NT2/D1 (cell line): Measurements from ENCODE around the gene ZNF562.

Source experiments
- DNase-seq: peaks from one replicate; pipeline ENCODE4 v3.0.0-alpha.2; 2011; ENCODE audit warnings: low read depth, low spot score
- H3K27me3 ChIP-seq: 2 replicates; pipeline ENCODE4 v1.6.0; 2011; ENCODE audit warnings: mild to moderate bottlenecking; ENCODE audit not compliant: insufficient read length, insufficient read depth
- H3K36me3 ChIP-seq: 2 replicates; pipeline ENCODE4 v1.6.1; 2011; ENCODE audit warnings: mild to moderate bottlenecking, low read length, mixed read lengths; ENCODE audit not compliant: insufficient read depth, insufficient read length
- H3K4me1 ChIP-seq: 2 replicates; pipeline ENCODE4 v1.5.1; 2011; ENCODE audit not compliant: insufficient read depth, insufficient read length
- H3K4me3 ChIP-seq: 2 replicates; pipeline ENCODE4 v1.5.1; 2011; ENCODE audit warnings: low read depth; ENCODE audit not compliant: insufficient read length
- H3K9ac ChIP-seq: 2 replicates; pipeline ENCODE4 v1.6.0; 2011; ENCODE audit warnings: low read depth; ENCODE audit not compliant: insufficient read length
- H3K9me3 ChIP-seq: 2 replicates; pipeline ENCODE4 v1.5.1; 2011; ENCODE audit warnings: mild to moderate bottlenecking, low read length; ENCODE audit not compliant: insufficient read depth
- SUZ12 ChIP-seq: IDR thresholded peaks from 2 replicates; pipeline ENCODE4 v1.6.1; 2011; ENCODE audit not compliant: insufficient read length, insufficient read depth; ENCODE audit errors: extremely low read depth
- YY1 ChIP-seq: IDR thresholded peaks from 2 replicates; pipeline ENCODE4 v1.6.1; 2011; ENCODE audit not compliant: insufficient read length, insufficient read depth
- ZNF274 ChIP-seq: IDR thresholded peaks from 2 replicates; pipeline ENCODE4 v1.6.1; 2011; ENCODE audit warnings: mild to moderate bottlenecking, low read depth, low read length

The ZNF562 gene

GRCh38 chr19:9674663-9675357 lies at the start of gene ZNF562:
Gene ZNF562, minus strand, starts transcription at chr19:9675100. Its CDS starts 14,356 bp downstream, at chr19:9660744.
- Histone ChIP-seq H3K27me3 (no peaks in the 10 kb centered on the region), H3K4me3 (peak within 1 kb of the TSS; percentile 77), H3K9me3 (peaks cover 53% of the 10 kb centered on the region), H3K9ac (peak within 1 kb of the TSS; percentile 71), H3K4me1 (no peaks in the 10 kb centered on the region), H3K36me3 (peaks cover 33% of the 10 kb centered on the region)
- TF ChIP-seq YY1 (peak; percentile 70), SUZ12 (no peak)
- DNase-seq = peak; percentile 87

DNA sequence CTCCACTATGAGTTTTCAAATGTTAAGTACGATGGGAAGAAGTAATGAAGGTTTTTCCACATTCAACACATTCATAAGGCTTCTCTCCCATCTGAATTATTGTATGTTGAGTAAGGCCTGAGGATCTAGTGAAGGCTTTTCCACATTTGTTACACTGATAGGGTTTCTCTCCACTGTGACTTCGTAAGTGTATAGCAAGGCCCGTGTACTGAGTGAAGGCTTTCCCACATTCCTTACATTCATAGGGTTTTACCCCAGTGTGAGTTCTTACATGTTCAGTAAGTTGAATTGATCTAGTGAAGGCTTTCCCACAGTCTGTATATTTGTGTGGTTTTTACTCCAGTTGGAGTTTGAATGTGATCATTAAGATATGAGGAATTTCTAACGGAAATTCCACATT lies 49.3 kb upstream of the ZNF562 start:
- TF ChIP-seq YY1 (no peak), ZNF274 (no peak), SUZ12 (no peak)
- H3K9ac ChIP-seq = no peak overlapping the region
- peaks cover 28% of the 10 kb centered on the region for H3K9me3 ChIP-seq
- H3K27me3 ChIP-seq = no peaks in the 10 kb centered on the region
- no peak for DNase-seq
- H3K4me3 ChIP-seq = no peak overlapping the region
- H3K36me3 ChIP-seq = no peaks in the 10 kb centered on the region
- H3K4me1 ChIP-seq = no peaks in the 10 kb centered on the region

DNA sequence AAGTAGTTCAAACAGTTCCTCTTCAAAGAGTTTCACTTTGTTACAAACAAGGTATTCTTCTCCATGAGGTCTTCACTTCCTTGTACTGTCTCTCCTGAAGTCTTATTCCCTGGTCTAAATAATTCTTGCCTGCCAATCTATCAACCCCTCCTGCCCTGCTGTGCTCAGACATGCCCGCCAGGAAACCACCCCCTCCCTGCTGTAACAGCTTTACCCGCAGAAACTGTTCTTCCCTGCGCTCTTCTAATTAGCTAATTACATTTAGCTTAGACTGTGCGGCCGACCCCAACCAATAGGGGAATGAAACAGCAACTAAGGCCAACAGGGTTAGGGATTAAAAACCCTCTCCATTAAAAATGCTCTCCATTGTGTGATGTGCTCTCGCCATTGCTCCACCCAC lies 47.0 kb upstream of the ZNF562 start:
- H3K9me3 ChIP-seq = peaks cover 28% of the 10 kb centered on the region
- H3K9ac ChIP-seq = no peak overlapping the region
- H3K4me3 ChIP-seq = no peak overlapping the region
- H3K27me3 ChIP-seq = no peaks in the 10 kb centered on the region
- no peaks in the 10 kb centered on the region for H3K36me3 ChIP-seq
- no peak for DNase-seq
- TF ChIP-seq YY1 = no peak
- no peak for TF ChIP-seq ZNF274
- TF ChIP-seq SUZ12 = no peak
- H3K4me1 ChIP-seq = no peaks in the 10 kb centered on the region

- TF ChIP-seq SUZ12 (no peak), ZNF274 (no peak), YY1 (no peak)
- DNase-seq = no peak
- H3K36me3 ChIP-seq = no peaks in the 10 kb centered on the region
- no peak overlapping the region for H3K9ac ChIP-seq
- H3K9me3 ChIP-seq = peaks cover 28% of the 10 kb centered on the region
- H3K4me3 ChIP-seq = no peak overlapping the region
- no peaks in the 10 kb centered on the region for H3K27me3 ChIP-seq
- H3K4me1 ChIP-seq = no peaks in the 10 kb centered on the region
Measured at GRCh38 chr19:9720541-9720940, 45.6 kb upstream of the ZNF562 start.

DNA sequence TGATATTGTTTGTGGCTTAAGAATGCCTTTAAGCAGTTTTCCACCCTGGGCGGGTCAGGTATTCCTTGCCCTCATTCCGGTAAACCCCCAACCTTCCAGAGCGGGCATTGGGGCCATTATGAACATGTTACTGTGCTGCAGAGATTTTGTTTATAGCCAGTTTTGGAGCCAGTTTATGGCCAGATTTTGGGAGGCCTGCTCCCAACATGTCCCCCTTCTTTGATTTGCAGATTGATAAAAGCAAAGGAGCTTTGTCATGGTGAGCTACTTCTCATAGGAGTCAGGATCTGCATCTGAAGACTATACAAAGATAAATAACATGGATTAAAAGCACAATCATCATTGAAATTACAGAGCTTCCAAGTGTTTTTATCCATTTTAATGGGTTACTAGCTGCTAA lies 36.9 kb upstream of the ZNF562 start:
- Histone ChIP-seq H3K9me3 (peaks cover 38% of the 10 kb centered on the region), H3K9ac (no peak overlapping the region), H3K36me3 (no peaks in the 10 kb centered on the region), H3K4me1 (no peaks in the 10 kb centered on the region), H3K27me3 (no peaks in the 10 kb centered on the region), H3K4me3 (no peak overlapping the region)
- no peak for DNase-seq
- TF ChIP-seq YY1 = no peak
- no peak for TF ChIP-seq ZNF274
- TF ChIP-seq SUZ12 = no peak

DNA sequence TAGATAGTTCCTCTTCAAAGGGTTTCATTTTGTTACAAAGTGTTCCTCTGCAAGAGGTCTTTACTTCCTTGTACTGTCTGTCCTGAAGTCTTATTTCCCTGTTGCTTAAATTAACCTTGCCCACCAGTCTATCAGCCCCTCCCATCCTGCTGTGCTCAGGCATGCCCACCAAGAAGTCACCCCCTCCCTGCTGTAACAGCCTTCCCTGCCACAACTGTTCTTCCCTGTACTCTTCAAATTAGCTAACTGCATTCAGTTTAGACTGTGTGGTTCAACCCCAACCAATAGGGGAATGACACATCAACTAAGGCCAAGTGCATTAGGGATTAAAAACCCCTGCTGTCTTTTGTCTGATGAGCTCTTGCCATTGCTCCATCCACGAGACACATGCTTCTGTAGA lies 34.4 kb upstream of the ZNF562 start:
- H3K4me3 ChIP-seq = no peak overlapping the region
- H3K9ac ChIP-seq = no peak overlapping the region
- no peaks in the 10 kb centered on the region for H3K36me3 ChIP-seq
- TF ChIP-seq SUZ12 = no peak
- TF ChIP-seq ZNF274 = no peak
- no peak for TF ChIP-seq YY1
- H3K9me3 ChIP-seq = peaks cover 38% of the 10 kb centered on the region
- H3K27me3 ChIP-seq = no peaks in the 10 kb centered on the region
- no peaks in the 10 kb centered on the region for H3K4me1 ChIP-seq
- no peak for DNase-seq

DNA sequence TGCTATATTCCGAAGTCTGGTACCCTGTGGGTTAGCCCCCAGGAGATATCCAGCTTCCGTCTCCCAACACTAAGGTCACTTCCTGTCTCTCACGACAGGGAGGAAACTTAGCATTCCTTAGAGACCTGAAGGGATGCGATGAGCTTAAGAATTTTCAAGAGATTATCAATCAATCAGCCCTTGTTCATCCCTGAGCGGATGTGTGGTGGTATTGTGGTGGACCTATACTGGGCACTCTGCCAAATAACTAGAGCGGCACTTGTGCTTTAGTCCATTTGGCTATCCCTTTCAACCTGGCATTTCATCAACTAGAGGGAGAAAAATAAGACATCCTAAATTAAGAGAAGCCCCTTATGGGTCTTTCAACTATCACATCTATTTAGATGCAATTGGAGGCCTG lies 30.9 kb upstream of the ZNF562 start:
- Histone ChIP-seq H3K36me3 (no peaks in the 10 kb centered on the region), H3K27me3 (no peaks in the 10 kb centered on the region), H3K4me3 (no peak overlapping the region), H3K9ac (no peak overlapping the region), H3K9me3 (peaks cover 23% of the 10 kb centered on the region), H3K4me1 (no peaks in the 10 kb centered on the region)
- TF ChIP-seq YY1 = no peak
- TF ChIP-seq ZNF274 = no peak
- TF ChIP-seq SUZ12 = no peak
- no peak for DNase-seq
